HG02852 (cell line): ENCODE data around the gene IRX2.

Experiments
- ATAC-seq: cut with Tn5 transposase; IDR thresholded peaks from one replicate; pipeline ENCODE4 v1.9.1; 2021; ENCODE audit warnings: mild to moderate bottlenecking, moderate library complexity; ENCODE audit not compliant: unreplicated experiment

IRX2 gene

DNA sequence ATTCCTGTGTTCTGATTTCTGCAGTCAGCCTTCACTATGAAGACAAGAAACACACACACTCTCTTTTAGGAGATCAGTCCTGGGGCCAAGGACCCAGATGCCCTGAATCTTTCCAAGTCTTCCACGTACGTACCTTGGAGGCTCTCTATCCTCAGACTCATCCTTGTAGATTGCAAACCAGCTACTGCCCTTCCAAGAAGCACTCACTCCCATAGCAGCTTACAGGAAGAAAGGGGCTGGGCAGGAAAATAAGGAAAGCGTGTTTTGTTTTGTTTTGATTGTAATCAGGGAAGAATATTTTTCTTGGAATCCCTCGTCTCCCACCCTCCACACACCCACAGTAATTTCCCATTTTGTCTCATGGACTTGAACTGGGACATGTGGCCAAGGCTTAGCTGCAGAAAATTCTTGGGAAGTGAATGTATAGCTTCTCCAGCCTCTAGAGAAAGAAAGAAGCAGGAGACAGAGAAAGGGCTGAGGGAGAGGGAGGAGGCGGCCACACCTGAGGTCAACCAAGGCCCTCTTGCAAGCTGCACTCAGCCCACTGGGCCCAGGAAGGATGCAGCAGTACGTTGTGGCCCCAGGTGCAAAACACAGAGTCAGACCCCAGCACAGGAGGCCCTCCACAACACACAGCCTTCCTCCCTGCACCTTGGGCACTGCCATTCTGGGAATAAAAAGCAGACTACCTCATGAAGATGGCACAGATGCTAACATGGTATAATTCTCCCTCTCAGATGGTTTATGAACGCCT is 29.9 kb downstream of the IRX2 start:
- no peak for ATAC-seq

DNA sequence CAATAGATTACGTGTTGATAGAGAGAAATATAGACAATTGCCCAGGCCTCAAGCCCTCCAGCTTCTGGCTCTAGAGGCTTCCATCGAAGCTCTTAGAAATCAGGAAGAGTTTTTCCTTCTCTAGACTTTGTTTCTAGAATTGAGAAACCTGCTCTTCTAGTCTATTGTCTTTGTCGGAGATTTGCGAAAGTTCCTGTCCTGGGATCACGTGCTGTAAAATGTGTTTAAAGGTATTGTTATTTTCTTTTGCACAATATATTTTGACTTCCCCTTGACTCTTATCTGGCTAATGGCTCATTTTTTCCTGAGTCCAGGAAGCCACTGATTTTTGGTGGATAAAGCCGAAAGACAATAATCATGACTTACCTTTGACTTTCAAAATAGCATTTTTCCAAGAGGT is 32.1 kb downstream of the IRX2 start:
- no peak for ATAC-seq

DNA sequence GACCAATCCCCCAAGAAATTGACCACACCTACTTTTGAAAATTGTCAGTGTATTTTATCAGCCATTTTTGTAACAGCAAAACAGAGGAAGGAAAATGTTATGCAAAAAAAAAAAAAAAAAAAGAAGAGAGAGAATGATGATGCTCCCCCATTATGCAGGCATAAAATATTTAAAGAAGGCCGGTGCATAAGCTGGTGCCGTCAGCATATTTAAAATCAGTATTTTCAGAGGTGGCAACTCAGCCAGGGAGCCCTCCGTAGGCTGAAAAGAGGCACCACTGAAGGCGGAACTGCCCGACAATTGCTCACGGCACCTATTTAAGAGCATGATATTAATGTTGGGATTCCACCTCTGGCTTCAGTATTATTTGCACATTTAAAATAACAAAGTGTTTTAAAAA is 33.4 kb downstream of the IRX2 start:
- no peak for ATAC-seq

DNA sequence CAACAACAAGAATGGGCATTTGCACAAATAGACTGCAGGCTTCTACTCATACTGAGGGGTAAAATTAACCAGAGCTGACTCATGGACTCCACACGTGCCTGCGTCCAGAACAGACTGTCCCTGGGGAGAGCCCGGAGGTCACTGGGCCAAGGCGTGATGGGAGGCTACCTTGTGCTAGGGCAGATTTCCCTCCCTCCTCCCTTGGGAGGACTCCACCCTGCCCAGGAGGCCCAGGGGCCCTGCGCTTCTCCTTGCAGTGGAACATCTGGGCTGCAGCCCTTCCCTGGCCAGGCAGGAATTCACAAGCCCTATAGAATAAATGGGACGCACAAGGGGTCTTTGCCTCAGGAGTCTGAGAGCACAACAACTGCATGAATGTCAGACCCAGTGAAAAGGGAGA is 35.6 kb downstream of the IRX2 start:
- no peak for ATAC-seq

DNA sequence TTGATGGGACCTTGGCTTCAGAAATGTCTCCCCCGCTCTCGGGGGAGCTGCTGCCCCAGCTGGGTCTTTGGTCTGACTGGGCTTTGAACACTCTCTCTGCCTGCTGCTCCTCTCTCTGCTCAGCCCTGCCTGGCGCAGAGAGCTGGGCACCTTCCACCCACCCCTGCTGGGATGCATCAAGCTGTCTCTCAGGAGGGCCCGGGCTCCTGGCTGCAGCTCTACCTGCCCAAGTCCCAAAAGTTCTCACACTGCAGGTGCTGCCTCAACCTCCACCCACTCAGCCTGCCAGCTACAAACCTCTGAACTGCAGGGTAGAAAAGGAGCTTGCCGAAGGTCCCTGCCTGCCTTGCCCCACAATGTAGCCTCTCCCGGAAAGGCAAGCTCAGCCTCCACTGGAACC is 36.7 kb downstream of the IRX2 start:
- no peak for ATAC-seq

DNA sequence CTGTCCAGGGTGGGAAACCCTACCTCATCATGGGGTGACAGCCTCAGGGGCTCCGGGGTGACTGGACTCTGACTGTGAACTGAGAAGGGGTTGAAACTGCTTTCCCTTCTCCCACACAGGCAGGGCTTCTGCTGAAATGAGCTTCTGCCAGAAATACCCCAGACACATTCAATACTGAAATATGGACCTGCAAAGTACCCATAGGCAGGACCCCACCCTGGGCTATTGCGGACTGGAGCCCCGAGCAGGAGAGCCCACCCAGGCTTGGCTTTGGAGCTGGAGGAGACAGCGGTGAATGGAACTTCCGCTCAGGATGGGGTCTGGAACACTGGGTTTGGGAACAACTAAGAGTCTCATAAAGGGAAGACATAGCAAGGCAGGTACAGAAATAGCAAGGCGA is 37.5 kb downstream of the IRX2 start:
- ATAC-seq = no peak

DNA sequence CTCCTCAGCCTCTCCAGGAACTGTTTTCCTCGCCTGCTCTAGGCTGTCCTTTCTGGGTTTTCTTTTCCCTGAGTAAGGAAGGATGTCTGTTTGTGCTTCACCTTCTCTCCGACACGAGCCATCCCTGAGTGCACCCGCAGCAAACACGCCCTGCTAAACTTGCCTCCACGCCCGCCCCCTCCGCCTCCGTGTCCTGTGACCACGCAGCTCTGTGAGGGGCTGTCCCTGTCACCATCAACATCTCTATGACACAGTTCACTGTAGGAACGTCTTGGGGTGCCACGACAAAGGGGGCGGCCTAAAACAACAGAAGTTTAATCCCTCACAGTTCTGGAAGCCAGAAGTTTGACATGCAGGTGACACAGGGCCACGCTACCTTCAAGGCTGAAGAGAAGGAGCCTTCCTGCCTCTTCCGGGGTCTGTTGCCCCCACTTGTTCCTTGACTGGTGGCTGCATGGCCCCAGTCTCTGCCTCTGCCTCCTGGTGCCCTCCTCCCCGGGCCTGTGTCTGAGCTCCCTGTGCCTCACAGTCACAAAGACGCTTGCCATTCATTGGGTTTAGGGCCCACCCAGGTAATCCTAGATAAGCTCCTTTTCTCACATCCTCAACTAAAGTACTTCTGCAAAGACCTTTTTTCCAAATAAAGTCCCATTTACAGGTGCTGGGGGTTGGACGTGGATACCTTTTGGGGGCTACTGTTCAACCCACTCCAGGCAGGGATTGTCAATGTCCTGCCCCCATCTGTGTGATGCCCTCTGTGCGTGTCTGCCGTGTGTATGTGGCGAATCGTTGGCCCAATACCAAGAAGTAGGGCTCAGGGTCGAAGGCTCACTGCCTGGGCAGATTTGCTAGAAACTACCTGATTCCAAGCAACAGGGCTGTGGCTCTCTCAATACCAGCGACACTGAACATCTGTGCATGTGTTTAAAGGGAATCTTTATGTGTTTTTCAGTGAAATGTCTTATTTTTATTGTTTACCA is 39.7 kb downstream of the IRX2 start:
- no peak for ATAC-seq

DNA sequence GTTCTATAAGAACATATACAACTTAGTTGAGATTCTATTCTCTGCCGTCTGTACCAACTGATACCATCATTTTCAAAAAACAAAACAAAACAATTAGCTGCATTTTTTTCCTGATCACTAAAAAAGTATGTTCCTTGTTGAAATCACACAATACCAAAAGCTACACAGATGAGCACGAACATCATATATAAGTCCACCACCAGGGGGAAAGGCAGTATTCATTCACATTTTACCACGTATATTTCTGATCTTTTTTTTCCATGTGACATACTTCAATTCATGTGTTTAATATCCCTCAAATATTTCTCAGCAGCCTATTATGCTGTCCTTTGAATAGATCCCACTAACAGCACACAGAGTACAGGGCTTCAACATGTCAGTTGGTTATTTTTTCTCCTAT is 40.6 kb downstream of the IRX2 start:
- no peak for ATAC-seq

DNA sequence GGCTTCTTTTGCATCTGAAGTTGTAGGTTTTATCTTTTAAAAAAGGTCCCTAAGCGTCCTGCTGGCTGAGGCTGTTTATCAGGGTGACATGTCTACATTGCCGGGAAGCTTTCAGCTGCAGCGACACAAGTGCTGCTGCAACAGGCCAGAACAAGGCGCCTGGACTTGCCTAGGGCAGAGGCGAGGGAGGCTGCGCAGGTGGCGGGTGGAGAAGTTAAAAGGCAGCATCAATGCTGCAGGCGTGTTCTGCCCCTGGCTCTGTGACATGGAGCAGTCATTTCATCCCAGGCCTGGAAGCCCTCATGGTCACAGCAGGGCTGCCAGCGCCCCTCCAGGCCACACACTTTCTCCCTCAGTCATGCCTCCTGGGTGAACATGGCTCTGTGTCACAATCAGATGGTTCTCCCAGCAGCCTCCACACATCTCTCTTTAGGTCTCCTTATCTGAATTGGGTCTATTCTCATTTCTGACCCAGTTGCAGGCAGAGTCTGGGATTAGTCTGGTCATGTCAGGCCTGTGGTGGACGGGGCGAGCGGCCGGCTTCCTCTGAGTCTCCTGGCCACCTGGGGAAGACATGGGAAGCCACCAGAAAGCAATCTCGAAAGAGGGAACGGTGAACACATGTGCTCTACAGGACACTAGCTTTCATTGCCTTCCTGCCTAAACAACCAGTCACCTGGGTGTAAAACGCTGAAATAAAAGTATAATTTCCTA is 41.3 kb downstream of the IRX2 start:
- ATAC-seq = no peak

DNA sequence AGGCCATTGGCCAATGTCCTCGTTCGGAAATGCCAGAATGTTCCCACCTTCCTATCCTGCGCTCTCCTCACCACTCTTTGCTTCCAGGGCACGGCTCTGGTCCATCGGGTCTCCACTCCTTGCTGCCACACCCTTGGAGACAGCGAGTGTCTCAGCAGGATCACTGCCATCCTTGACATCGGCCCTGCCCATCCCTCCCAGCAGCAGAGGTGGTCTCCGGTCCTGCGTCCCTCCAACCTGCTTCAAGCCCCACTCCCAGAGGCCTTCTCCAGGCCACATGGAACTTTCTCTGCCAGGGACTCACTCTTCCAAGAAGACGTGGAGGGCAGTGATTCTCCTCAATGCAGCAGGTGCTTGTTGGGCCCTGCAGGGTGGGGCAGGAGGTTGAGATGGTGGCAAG is 42.7 kb downstream of the IRX2 start:
- no peak for ATAC-seq

DNA sequence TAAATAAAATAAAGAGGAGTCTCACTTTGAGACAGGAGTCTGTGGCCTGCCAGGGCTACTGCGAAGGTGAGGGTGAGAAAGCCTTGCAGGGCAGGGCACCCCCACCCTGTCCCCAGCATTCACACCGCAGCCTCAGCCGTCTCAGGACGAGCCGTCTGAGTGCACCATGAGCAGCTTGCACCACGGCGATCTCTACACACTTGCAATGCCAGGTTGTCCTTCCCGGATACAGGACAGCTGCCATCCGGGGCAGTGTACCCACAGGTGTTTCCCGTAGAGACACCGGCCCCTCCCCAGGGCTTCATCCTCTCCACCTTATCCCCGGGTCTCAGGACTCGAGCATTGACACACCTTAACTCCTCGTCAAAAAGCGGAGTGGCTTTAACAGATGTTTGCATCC is 43.3 kb downstream of the IRX2 start:
- ATAC-seq = no peak

DNA sequence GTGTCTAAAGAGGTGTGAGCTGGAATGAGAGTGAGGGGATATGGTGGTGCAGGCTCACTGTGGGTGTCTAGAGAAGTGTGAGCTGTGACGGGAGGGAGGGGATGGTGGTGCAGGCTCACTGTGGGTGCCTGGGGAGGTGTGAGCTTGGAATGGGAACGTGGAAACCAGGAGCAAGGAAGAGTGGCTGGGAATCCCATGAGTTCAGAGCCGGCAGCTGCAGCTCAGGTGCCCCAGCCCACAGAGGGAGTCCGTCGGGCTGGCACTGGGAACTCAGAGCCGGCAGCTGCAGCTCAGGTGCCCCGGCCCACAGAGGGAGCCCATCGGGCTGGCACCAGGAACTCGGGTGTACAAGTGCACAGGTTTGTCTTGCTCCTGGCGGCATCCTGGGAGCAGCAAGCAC is 45.6 kb downstream of the IRX2 start:
- no peak for ATAC-seq

DNA sequence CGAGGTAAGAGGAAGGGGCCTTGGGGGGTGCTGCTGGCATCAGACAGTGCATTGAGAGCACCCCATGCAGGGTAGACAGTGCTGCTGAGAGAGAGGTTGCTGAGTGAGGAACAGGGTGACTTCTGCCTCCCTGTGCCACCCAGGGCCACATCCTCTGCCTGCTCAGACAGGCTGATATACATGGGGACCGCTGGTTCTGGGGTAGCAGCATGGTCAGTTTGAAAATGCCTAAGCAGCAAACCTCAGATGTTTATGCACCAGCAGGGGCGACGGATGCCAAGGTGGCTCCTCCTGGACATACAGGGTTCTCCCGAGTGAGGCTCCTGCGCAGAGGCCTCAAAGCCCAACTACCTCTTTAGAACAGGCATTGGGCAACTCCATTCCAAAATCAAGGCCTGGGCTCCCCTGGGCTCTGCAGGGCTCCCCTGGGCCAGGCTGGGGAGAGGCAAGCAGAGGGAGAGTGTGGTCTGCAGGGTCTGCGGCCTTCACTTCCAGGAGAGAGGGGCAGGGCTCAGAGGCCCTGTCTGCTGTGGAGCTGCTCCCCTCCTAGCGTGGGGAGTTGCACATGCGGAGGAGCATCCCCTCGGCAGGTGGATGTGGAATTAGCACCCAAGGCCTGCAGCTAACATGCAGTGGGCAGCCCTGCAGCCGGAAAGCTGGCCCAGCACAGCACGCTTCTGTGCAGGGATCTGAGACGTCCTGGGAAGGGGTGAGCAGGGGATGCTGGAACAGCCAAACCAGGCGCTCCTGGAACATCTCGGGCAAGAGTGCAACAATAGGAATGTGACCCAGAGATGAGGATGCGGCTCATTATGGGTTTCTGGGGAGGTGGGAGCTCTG is 46.5 kb downstream of the IRX2 start:
- ATAC-seq = no peak

DNA sequence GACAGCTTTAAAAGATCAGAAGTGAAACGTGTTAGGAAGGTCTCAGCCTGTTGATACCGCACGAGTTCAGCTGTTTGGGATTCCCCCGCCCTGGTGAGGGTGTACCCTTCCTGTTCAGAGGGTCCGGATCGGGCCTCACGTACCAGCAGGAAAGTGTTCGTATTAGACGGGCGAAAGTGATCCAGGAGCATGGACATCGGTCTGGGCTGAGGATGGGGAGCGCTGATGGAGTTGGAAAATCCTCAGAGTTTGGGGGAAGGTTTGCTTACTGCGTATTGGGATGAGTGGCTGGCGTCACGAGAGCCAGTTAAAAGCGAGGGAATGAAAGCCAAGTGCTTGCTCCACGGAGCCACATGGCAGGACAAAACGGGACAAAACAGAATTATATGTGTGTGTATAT is 47.4 kb downstream of the IRX2 start:
- ATAC-seq = no peak

DNA sequence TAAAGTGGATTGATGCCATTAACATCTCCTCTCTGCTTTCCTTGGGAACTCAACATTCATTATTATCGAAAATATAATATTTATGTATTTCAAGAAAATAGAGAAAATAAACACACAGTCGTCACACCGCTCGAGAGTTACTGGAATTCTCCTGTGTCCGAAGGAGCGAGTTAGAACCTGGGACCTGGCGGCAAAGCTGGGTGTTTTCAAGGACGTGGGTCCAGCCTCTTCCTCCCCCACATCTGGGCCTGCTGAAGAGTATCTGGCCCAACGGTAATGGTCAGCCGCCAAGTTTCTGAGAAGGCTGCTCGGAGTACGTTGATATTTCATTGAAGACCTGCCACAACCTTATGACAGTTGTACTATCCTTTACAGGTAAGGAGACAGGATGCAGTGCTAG is 47.9 kb downstream of the IRX2 start:
- no peak for ATAC-seq

DNA sequence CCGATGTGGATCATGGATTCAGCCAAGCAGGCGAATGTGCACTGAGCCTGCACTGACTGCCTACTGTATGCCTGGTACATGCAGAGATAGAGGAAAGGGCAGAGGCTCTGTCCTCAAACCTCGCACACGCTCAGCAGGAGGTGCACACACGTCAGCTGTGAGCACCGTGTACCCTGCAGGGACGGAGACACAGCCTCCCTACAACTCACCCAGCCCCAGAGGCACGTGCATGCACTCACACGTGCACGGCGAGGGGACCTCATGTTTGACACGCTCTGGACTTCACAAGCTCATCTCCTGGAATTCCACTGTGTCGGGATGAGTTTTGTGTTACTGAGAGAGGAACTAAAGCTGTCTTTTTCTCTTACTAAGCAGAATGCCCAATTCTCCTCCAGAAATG is 48.4 kb downstream of the IRX2 start:
- ATAC-seq = no peak

DNA sequence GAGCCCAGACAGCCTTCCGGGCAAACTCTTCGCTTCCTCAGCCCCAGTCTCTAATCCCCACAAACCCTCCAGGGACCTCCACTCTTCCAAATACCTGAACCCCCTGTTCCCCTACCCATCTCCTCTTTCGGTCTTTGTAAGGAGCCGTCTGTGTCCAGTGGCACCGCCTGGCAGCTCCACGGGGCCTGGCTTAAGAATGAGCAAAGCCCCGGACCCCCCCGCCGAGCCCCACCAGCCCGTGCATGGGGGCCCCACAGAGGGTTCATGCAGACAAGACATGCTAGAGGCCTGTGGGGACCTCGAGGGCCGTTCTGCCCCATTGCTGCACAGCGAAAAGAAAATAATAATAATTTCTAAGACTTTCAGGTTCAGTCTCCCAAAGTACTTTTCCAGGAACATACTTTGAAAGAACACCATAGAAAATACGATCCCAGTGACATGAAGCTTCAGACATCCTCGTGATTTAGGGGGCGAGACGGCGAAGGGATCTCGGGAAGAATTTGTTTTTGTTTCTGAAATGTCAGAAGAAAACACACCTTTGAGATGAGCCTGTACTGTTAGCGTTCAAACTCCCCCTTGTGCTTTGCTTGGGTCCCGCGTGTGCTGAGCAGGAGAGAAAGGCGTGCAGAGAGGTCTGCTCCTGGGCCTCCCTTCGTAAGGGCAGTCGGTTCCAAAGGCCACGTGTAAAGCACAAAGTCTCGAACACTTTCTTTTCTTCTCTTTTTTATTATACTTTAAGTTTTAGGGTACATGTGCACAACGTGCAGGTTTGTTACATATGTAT is 49.2 kb downstream of the IRX2 start:
- ATAC-seq = no peak

DNA sequence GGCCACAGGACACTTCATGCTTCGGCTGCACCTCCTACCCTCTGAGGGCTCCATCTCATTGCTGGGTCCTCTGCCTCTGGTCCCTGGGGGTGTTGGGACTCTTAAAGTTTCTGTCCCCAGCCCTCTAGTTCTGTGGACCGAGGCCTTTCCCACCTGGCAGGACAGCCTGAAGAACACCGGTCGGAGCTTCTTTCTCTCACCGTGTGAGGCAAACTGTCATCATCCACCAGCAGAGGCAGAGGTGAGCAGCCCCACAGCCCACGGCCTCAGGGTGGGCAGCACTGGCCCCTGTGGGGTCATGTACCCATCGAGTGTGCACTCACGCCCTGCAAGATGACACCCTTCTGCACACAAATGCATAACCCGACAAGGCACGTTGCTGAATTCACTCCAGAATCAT is 49.9 kb downstream of the IRX2 start:
- ATAC-seq = no peak

DNA sequence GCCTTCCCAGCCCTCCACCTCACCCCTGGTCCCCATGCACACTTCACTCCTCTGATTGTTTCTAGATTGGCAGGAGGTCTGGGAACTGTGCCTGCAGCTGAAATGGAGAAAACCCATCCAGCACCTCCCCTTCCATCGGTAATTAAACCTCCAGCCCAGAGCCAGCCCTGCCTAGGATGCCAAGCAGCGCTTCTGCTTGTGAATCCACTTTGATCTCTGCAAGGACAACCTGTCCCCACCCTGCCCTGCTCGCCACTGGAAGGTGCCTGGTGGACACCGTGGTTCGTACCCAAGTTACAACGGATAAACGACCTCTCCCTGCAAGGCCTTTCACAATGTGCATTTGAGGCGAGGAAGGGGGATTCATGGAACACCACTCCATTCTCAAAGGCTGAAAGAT is 50.6 kb downstream of the IRX2 start:
- ATAC-seq = no peak

DNA sequence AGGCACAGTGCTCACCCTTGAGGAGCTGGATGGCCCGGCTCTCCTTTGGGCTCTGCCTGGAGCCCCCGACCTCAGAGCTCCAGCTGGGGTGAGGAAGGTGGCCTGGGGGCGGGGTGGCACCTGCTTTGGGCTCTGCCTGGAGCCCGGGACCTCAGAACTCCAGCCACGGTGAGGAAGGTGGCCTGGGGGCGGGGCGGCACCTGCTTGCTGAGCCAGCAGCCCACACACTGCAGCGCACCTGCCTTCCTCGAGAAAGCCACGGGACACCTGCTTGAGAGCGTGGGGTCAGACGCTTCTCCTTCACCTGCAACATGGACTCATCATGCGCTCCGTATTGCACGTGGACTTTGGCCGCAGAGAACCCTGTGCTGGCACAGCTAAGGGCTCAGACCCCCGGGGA is 51.8 kb downstream of the IRX2 start:
- ATAC-seq = no peak
